ENCODE data around the gene CMSS1.

CMSS1 gene

GRCh38 chr3:99856437-99857220, 39.0 kb downstream of the CMSS1 start:
- no peak for DNase-seq

- no peak for DNase-seq
These were observed 39.6 kb downstream of the CMSS1 start for GRCh38 chr3:99857278-99857677.

GRCh38 chr3:99858469-99858868, 40.8 kb downstream of the CMSS1 start:
- DNase-seq: no peak

GRCh38 chr3:99859825-99860224, 42.2 kb downstream of the CMSS1 start:
- no peak for DNase-seq

- DNase-seq: no peak
These were observed 43.6 kb downstream of the CMSS1 start for GRCh38 chr3:99861216-99861615.

DNA sequence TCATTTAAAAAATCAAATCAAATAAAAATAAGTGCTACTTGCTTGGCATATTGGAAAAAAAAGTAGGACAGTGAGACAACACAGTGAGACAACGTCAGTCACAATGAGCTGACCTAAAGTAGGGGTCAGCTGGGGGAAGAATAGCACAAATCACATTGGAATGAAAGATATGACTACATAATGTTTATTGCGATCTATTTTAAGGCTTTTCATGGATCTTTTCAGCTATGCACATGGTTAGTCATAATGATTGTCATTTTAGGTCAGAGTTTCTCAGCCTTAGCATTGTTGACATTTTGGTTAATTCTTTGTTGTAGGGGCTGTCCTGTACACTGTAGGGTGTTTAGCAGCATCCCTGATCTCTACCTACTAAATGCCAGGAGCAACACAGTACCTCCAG, 44.5 kb downstream of the CMSS1 start:
- DNase-seq: no peak

DNA sequence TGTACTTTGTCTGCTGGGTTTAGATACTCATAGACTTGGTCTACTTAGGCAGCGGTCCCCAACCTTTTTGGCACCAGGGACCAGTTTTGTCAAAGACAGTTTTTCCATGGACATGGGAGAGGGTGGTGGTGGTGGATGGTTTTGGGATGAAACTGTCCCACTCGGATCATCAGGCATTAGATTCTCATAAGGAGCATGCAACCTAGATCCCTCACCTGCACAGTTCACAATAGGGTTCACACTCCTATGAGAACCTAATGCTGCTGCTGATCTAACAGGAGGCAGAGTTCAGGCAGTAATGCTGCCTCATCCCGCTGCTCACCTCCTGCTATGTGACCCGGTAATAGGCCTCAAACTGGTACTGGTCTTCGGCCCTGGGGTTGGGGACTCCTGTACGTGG, 45.3 kb downstream of the CMSS1 start:
- no peak for DNase-seq

GRCh38 chr3:99863588-99863987, 45.9 kb downstream of the CMSS1 start:
- DNase-seq: no peak

GRCh38 chr3:99864289-99864688, 46.6 kb downstream of the CMSS1 start:
- no peak for DNase-seq

DNA sequence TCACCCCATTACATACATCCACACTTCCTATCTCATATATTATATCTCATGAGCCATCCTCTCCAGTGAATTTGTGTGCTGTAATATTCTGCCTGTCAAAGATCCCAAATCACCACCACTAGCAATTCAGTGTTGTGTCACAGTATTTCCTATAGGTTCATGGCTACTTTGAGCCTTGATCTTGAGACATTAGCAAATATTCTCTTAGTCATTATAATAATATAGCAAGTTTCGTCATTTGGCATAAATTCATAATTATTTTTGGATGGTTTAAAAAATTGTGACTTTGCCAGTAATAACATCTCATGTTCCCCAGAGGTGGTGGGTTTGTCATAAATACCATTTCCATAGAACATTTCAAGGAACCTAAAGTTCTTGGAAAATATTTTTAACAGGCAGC, 47.7 kb downstream of the CMSS1 start:
- DNase-seq: no peak

- DNase-seq: no peak
These were observed 48.6 kb downstream of the CMSS1 start for GRCh38 chr3:99866261-99866761.

DNA sequence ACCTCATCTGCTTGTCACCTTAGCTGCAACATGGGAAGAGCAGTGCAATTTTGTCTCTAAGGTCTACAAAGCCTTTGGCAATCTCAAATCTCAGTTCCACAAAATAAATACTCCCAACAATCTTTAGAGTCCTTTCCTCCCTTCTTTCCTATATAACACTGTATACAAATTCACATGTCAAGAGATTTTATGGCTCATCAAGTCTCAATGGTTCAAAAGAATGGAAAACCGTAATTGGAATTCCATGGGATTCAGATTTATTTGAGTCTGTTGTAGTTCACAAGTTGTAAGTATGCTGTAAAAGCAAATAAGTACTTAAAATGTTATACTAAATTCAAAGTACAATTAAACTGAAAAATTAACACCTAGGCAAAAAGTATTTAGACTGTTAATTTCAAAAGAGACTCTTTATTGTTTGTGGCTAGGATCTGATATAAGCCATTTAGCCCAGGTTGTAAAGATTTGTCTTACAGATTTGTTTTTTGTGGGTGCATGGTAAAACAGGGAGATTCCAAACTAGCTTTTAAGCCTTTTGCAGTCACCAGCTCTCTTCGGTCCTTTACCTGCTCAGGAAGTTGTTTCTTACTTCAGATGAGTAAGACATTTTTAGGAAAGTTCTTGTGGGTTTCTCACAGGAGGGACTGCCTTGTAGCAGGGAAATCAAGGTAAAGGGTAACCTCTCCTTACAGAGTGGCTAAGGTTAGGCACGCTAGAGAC, 50.1 kb downstream of the CMSS1 start:
- no peak for DNase-seq

DNA sequence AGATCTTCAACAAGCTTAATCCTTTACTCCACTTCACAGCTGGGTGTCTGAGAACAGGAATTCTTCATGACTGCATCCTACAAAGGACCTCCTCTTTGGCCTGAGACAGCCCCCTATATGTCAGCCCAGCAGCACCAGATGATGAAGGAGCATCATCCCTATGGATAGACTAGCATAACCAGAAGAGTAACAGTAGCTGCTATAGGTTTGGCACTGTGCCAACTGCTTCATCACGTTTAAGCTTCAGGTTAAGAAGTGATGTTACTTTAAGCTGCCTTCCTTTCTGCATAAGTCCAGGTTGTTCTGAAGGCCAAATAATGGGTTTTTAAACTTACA, 50.6 kb downstream of the CMSS1 start:
- peak in 1 of 2 experiments; percentile 32 for DNase-seq

GRCh38 chr3:99869621-99870020, 52.0 kb downstream of the CMSS1 start:
- DNase-seq: no peak

GRCh38 chr3:99870712-99871111, 53.0 kb downstream of the CMSS1 start:
- DNase-seq: no peak

- no peak for DNase-seq
These were observed 53.8 kb downstream of the CMSS1 start for GRCh38 chr3:99871231-99872045.

GRCh38 chr3:99872923-99873254, 55.2 kb downstream of the CMSS1 start:
- DNase-seq: no peak

- no peak for DNase-seq
These were observed 55.8 kb downstream of the CMSS1 start for GRCh38 chr3:99873269-99874102.

DNA sequence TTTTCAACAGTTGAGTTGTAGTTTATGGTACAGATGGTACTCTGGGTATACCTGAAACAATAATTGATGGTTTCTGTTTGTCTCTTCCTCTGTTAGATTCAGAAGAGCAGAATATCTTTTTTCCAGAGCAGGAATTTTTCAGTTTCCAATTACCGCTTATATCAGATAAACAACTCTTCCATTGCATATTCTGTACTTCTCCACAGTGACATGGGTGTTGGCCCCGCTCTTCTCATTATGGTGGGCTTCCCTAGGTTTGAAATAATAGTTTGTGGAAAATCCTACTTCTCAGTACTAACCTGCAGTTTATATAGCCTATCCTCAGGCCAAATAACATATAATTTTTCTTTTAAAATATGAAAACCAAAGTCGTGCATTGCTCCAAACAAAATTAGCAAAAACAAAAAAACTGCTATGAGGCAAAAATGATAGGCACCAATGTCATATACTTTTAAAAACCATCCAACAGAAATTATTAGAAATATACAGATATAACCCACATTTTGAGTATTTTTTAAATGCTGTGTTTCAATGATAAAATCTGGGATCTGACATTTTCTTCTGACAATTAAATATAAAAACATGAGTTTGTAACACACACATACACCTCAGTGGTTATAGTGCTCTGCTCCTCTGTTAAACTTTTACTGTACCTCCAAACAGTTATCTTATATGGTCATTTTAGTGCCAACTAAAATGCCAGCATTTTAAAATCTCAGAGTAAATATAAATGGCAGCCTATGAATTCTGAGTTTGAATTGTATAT, 56.8 kb downstream of the CMSS1 start:
- no peak for DNase-seq

DNA sequence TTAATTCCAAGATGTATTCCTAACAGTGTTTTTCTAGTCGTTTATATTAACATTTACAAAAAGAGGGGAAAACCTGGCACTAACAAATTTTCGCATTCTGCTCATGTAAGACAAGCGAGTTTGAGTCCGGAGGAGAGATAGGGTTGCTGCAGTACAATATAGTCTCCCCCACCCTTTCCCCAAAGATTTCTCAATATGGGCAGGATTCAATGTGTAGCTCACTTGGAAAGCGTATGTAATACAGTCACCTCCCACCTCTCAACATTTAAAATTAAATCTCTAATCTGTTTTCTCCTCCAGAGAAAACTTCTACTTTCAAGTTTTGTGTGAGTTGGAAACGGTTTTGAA, 57.9 kb downstream of the CMSS1 start:
- DNase-seq: no peak

- DNase-seq: no peak
These were observed 58.5 kb downstream of the CMSS1 start for GRCh38 chr3:99875929-99876841.

Data from NCI-H446 (cell line).